BE2C (cell line): Measurements from ENCODE around the gene BSDC1.

ENCODE experiments used
- DNase-seq: peaks from one replicate; pipeline ENCODE4 v3.0.0-alpha.2; 2020
- H3K27me3 ChIP-seq: fragments of 250-450 bp; sonication (Bioruptor Pico); 2 replicates; pipeline ENCODE4 v1.5.1; 2020; ENCODE audit warnings: mild to moderate bottlenecking
- H3K36me3 ChIP-seq: fragments of 250-450 bp; sonication (Bioruptor Pico); 2 replicates; pipeline ENCODE4 v1.5.1; 2020; ENCODE audit warnings: mild to moderate bottlenecking
- H3K4me1 ChIP-seq: fragments of 250-450 bp; sonication (Bioruptor Pico); 2 replicates; pipeline ENCODE4 v1.5.1; 2020
- H3K4me3 ChIP-seq: 2 replicates; pipeline ENCODE4 v1.5.1; 2011; ENCODE audit warnings: low read depth, low read length
- H3K9me3 ChIP-seq: fragments of 250-450 bp; sonication (Bioruptor Pico); 2 replicates; pipeline ENCODE4 v1.5.1; 2020
- TF ChIP-seq, protein P1 (sequence below): IDR thresholded peaks from 2 replicates; pipeline ENCODE4 v1.5.1; 2012; ENCODE audit warnings: mild to moderate bottlenecking, low read depth, low read length

BSDC1 gene

DNA sequence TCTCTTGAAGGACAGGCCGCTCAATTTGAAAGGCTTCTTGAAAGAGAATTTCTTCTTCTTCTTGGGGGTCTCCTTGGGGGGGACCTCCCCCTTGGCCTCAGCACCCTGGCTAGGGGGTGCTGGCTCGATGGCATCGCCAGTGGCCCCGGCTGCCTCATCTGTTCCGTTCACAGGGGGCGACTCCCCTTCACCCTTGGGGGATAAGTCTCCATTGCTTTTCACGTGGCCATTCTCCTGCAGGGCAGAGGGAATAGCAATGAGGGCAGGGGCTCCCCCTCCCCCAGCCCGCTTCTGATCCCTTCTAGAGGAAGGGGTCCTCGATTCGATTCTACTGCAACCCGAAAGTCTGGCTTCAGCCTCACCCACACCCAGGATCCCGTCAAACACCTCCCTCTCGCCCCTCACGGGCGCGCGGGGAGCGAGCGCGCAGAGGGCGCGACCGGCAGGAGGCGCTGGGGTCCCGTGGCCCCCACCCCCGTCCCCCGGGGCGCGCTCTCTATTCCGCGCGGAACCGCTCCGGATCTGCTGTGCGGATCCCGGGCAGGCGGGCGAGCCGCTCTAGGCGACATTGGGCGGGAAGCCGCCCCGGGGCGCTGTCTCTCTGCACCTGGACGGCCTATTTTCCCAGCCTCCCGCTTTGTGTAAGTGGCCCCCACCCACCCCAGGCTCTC, 59.2 kb downstream of the BSDC1 start:
- peaks cover 11% of the 10 kb centered on the region for H3K36me3 ChIP-seq

GRCh38 chr1:32334274-32334861, 59.9 kb downstream of the BSDC1 start:
- Histone ChIP-seq H3K4me3 (peak overlapping the region; percentile 66), H3K9me3 (no peaks in the 10 kb centered on the region), H3K4me1 (no peaks in the 10 kb centered on the region), H3K27me3 (no peaks in the 10 kb centered on the region), H3K36me3 (peaks cover 11% of the 10 kb centered on the region)
- DNase-seq = no peak
- TF ChIP-seq, protein P1, sequence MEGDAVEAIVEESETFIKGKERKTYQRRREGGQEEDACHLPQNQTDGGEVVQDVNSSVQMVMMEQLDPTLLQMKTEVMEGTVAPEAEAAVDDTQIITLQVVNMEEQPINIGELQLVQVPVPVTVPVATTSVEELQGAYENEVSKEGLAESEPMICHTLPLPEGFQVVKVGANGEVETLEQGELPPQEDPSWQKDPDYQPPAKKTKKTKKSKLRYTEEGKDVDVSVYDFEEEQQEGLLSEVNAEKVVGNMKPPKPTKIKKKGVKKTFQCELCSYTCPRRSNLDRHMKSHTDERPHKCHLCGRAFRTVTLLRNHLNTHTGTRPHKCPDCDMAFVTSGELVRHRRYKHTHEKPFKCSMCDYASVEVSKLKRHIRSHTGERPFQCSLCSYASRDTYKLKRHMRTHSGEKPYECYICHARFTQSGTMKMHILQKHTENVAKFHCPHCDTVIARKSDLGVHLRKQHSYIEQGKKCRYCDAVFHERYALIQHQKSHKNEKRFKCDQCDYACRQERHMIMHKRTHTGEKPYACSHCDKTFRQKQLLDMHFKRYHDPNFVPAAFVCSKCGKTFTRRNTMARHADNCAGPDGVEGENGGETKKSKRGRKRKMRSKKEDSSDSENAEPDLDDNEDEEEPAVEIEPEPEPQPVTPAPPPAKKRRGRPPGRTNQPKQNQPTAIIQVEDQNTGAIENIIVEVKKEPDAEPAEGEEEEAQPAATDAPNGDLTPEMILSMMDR = no peak

More for the DNA sequence above, 59.2 kb downstream of the BSDC1 start:
- no peaks in the 10 kb centered on the region for H3K27me3 ChIP-seq
- TF ChIP-seq, protein P1 = peak; percentile 51
- no peaks in the 10 kb centered on the region for H3K9me3 ChIP-seq
- H3K4me3 ChIP-seq = peak overlapping the region; percentile 66
- H3K4me1 ChIP-seq = no peaks in the 10 kb centered on the region
- peak; percentile 62 for DNase-seq

GRCh38 chr1:32333251-32333963, 60.8 kb downstream of the BSDC1 start:
- H3K4me3 ChIP-seq = no peak overlapping the region
- H3K4me1 ChIP-seq = no peaks in the 10 kb centered on the region
- no peak for DNase-seq
- H3K27me3 ChIP-seq = no peaks in the 10 kb centered on the region
- peaks cover 18% of the 10 kb centered on the region for H3K36me3 ChIP-seq
- no peaks in the 10 kb centered on the region for H3K9me3 ChIP-seq
- TF ChIP-seq, protein P1 = no peak

GRCh38 chr1:32332290-32333079, 61.8 kb downstream of the BSDC1 start:
- Histone ChIP-seq H3K4me3 (no peak overlapping the region), H3K4me1 (no peaks in the 10 kb centered on the region), H3K36me3 (peaks cover 21% of the 10 kb centered on the region), H3K9me3 (no peaks in the 10 kb centered on the region), H3K27me3 (no peaks in the 10 kb centered on the region)
- TF ChIP-seq, protein P1 = no peak
- no peak for DNase-seq

GRCh38 chr1:32331549-32331948, 62.7 kb downstream of the BSDC1 start:
- TF ChIP-seq, protein P1 = no peak
- Histone ChIP-seq H3K4me3 (no peak overlapping the region), H3K9me3 (no peaks in the 10 kb centered on the region), H3K36me3 (peaks cover 21% of the 10 kb centered on the region), H3K4me1 (no peaks in the 10 kb centered on the region), H3K27me3 (no peaks in the 10 kb centered on the region)
- no peak for DNase-seq
